Neural progenitor cell (in vitro differentiated cells): ENCODE measurements around the gene STK33. TPM values are rescaled to one million over a fixed set of nuclear protein-coding genes. Genes with fewer than 3 reads are reported as not detected.

Source experiments
- DNase-seq: peaks from one replicate; pipeline ENCODE4 v3.0.0-alpha.2; 2016; ENCODE audit warnings: low spot score
- H2AFZ ChIP-seq: fragments of 200-600 bp; sonication (generic); replicated peaks from 2 replicates; pipeline ENCODE4 v1.6.1; 2016; ENCODE audit warnings: antibody characterized with exemption
- H3F3A ChIP-seq: fragments of 200-600 bp; sonication (generic); 2 replicates; pipeline ENCODE4 v1.6.1; 2016; ENCODE audit warnings: antibody characterized with exemption, low read depth
- H3K27ac ChIP-seq: fragments of 200-600 bp; sonication (generic); 2 replicates; pipeline ENCODE4 v1.5.1; 2016; ENCODE audit warnings: mild to moderate bottlenecking
- H3K27me3 ChIP-seq: fragments of 200-600 bp; sonication (generic); 2 replicates; pipeline ENCODE4 v1.6.1; 2016; ENCODE audit warnings: mild to moderate bottlenecking, moderate library complexity
- H3K36me3 ChIP-seq: fragments of 200-600 bp; sonication (generic); 2 replicates; pipeline ENCODE4 v1.5.1; 2016
- H3K4me1 ChIP-seq: fragments of 200-600 bp; sonication (generic); 2 replicates; pipeline ENCODE4 v1.6.1; 2016; ENCODE audit warnings: mixed run types
- H3K4me2 ChIP-seq: fragments of 200-600 bp; sonication (generic); 2 replicates; pipeline ENCODE4 v1.6.1; 2016
- H3K4me3 ChIP-seq: fragments of 200-600 bp; sonication (generic); 2 replicates; pipeline ENCODE4 v1.5.1; 2016
- H3K79me2 ChIP-seq: fragments of 200-600 bp; sonication (generic); 2 replicates; pipeline ENCODE4 v1.6.1; 2016; ENCODE audit warnings: low read depth
- H3K9ac ChIP-seq: fragments of 200-600 bp; sonication (generic); 2 replicates; pipeline ENCODE4 v1.6.1; 2016
- H3K9me3 ChIP-seq: fragments of 200-600 bp; sonication (generic); 2 replicates; pipeline ENCODE4 v1.5.1; 2016; ENCODE audit warnings: low read depth
- H4K20me1 ChIP-seq: fragments of 200-600 bp; sonication (generic); 2 replicates; pipeline ENCODE4 v1.6.1; 2016; ENCODE audit warnings: low read depth
- H3K27ac Mint-ChIP-seq: 3 replicates; pipeline ENCODE4 v1.8.0; 2021; ENCODE audit warnings: mixed read lengths
- H3K27me3 Mint-ChIP-seq: 2 replicates; pipeline ENCODE4 v1.8.0; 2022; ENCODE audit warnings: low read depth, mild to moderate bottlenecking, inconsistent platforms, moderate library complexity, mixed read lengths; ENCODE audit not compliant: insufficient read depth
- H3K36me3 Mint-ChIP-seq: 3 replicates; pipeline ENCODE4 v1.8.0; 2021; ENCODE audit warnings: mixed read lengths
- H3K4me1 Mint-ChIP-seq: 3 replicates; pipeline ENCODE4 v1.8.0; 2021; ENCODE audit warnings: mixed read lengths
- H3K4me3 Mint-ChIP-seq: 3 replicates; pipeline ENCODE4 v1.8.0; 2021; ENCODE audit warnings: mild to moderate bottlenecking, moderate library complexity, mixed read lengths
- H3K9me3 Mint-ChIP-seq: 3 replicates; pipeline ENCODE4 v1.8.0; 2020; ENCODE audit warnings: mixed read lengths
- CTCF ChIP-seq: fragments of 200-600 bp; sonication (generic); IDR thresholded peaks from 2 replicates; pipeline ENCODE4 v1.5.1; 2017; ENCODE audit warnings: antibody characterized with exemption, mild to moderate bottlenecking
- EZH2 ChIP-seq: fragments of 200-600 bp; sonication (generic); IDR thresholded peaks from 2 replicates; pipeline ENCODE4 v1.6.1; 2017; ENCODE audit warnings: antibody characterized with exemption, mild to moderate bottlenecking, moderate library complexity
- EZH2phosphoT487 ChIP-seq: fragments of 200-600 bp; sonication (generic); IDR thresholded peaks from 2 replicates; pipeline ENCODE4 v1.6.1; 2017; ENCODE audit warnings: antibody characterized with exemption
- total RNA-seq: library from RNA; depleted of rRNA; stranded (reverse); fragments of >200 nt; gene quantifications from 2 replicates; pipeline ENCODE4 v1.2.3, GENCODE V29; 2015; ENCODE audit warnings: low replicate concordance

STK33 gene
- total RNA-seq, 1 donor from 2014 or later: 56.5 TPM

DNA sequence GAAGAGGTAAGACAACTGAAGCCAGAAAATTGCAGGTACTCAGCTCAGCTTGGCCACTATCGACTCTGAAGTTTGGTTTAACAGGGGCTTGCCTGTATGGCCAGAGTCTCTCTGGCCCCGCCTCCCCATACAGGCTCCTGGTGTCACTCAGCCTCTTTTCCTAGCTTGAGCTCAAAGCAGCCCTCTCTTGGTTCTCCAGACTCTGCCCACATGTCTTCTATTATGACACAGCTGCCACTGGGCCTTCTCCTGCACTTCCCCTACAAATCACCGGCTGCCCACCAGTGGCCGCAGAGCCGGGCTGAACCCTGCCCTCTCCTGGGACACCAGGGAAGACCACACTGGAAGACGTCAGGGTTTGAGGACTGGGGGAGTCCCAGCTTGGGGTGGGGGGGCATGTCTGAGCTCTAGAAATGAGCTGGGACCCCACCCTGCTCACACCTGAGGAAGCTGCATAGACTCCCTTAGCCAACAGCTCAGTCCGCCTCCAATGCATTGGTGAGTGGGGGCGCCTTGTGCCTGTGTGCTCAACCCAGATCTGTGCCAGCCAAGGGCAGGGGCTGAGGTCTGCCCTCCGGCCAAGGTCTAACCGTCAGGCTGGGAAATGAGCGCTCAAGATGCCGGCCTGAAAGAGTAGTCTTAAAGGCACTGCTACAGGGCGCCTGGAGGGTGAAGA is 236.0 kb downstream of the STK33 start:
- H3K9ac ChIP-seq: no peak overlapping the region
- Mint-ChIP-seq H3K4me3 (no peak overlapping the region), H3K27me3 (peaks cover 5% of the 10 kb centered on the region), H3K27ac (no peak overlapping the region), H3K36me3 (no peaks in the 10 kb centered on the region), H3K9me3 (no peaks in the 10 kb centered on the region), H3K4me1 (peaks cover 38% of the 10 kb centered on the region)
- no peaks in the 10 kb centered on the region for H3K79me2 ChIP-seq
- no peak for TF ChIP-seq EZH2phosphoT487
- TF ChIP-seq CTCF: no peak
- TF ChIP-seq EZH2: no peak
- no peak overlapping the region for H2AFZ ChIP-seq
- H3K36me3 ChIP-seq: no peaks in the 10 kb centered on the region
- H3K4me3 ChIP-seq: no peak overlapping the region
- H3K4me2 ChIP-seq: no peak overlapping the region
- H3K27ac ChIP-seq: no peak overlapping the region
- H3F3A ChIP-seq: peaks cover 23% of the 10 kb centered on the region
- no peaks in the 10 kb centered on the region for H3K27me3 ChIP-seq
- peaks cover 4% of the 10 kb centered on the region for H4K20me1 ChIP-seq
- H3K4me1 ChIP-seq: peaks cover 41% of the 10 kb centered on the region
- no peaks in the 10 kb centered on the region for H3K9me3 ChIP-seq
- DNase-seq: no peak

- H3K27ac ChIP-seq: no peak overlapping the region
- H3K4me2 ChIP-seq: peak overlapping the region; percentile 23
- no peak for DNase-seq
Observed at GRCh38 chr11:8357505-8357888, 236.5 kb downstream of the STK33 start.

GRCh38 chr11:8356721-8357504 is 237.1 kb downstream of the STK33 start:
- peak overlapping the region; percentile 31 for H3K27ac ChIP-seq
- no peaks in the 10 kb centered on the region for H3K79me2 ChIP-seq
- Mint-ChIP-seq H3K27ac (no peak overlapping the region), H3K4me1 (peaks cover 38% of the 10 kb centered on the region), H3K4me3 (no peak overlapping the region), H3K36me3 (no peaks in the 10 kb centered on the region), H3K9me3 (no peaks in the 10 kb centered on the region), H3K27me3 (peaks cover 5% of the 10 kb centered on the region)
- H3K4me2 ChIP-seq: peak overlapping the region; percentile 23
- H2AFZ ChIP-seq: no peak overlapping the region
- DNase-seq: peak; percentile 67
- no peak overlapping the region for H3K9ac ChIP-seq
- no peak overlapping the region for H3K4me3 ChIP-seq
- H3K27me3 ChIP-seq: no peaks in the 10 kb centered on the region
- H3K9me3 ChIP-seq: no peaks in the 10 kb centered on the region
- TF ChIP-seq EZH2 (no peak), CTCF (no peak), EZH2phosphoT487 (no peak)
- no peaks in the 10 kb centered on the region for H3K36me3 ChIP-seq
- H4K20me1 ChIP-seq: peaks cover 4% of the 10 kb centered on the region
- H3F3A ChIP-seq: peaks cover 23% of the 10 kb centered on the region
- H3K4me1 ChIP-seq: peaks cover 44% of the 10 kb centered on the region

More at GRCh38 chr11:8357505-8357888, 236.5 kb downstream of the STK33 start:
- Mint-ChIP-seq H3K9me3 (no peaks in the 10 kb centered on the region), H3K27me3 (peaks cover 5% of the 10 kb centered on the region), H3K27ac (no peak overlapping the region), H3K4me3 (no peak overlapping the region), H3K36me3 (no peaks in the 10 kb centered on the region), H3K4me1 (peaks cover 38% of the 10 kb centered on the region)
- Histone ChIP-seq H3K79me2 (no peaks in the 10 kb centered on the region), H4K20me1 (peaks cover 4% of the 10 kb centered on the region), H2AFZ (no peak overlapping the region), H3K9me3 (no peaks in the 10 kb centered on the region), H3K9ac (no peak overlapping the region), H3K36me3 (no peaks in the 10 kb centered on the region), H3K4me3 (no peak overlapping the region), H3F3A (peaks cover 23% of the 10 kb centered on the region), H3K27me3 (no peaks in the 10 kb centered on the region), H3K4me1 (peaks cover 44% of the 10 kb centered on the region)
- TF ChIP-seq EZH2phosphoT487: no peak
- peak; percentile 16 for TF ChIP-seq CTCF
